Epithelial cell of proximal tubule (primary cell): ENCODE measurements around the gene CACNA2D4. TPM values are rescaled to one million over a fixed set of nuclear protein-coding genes. Genes with fewer than 3 reads are reported as not detected.
A peak's percentile ranks its signal among the peaks of the same experiment; 100 is the strongest.
"Not testable (repeated sequence)": the region's sequence is repeated elsewhere in the genome, so short reads cannot be mapped to it uniquely, and the experiment has no call there.

ENCODE experiments used
- DNase-seq: peaks from one replicate; pipeline ENCODE4 v3.0.0-alpha.2; 2011; ENCODE audit warnings: low read depth
- H3K4me3 ChIP-seq: 2 replicates; pipeline ENCODE4 v1.5.1; 2011; ENCODE audit warnings: low read depth, mild to moderate bottlenecking, low read length
- CTCF ChIP-seq: conservative IDR thresholded peaks from 2 replicates; pipeline ENCODE4 v1.5.1; 2012; ENCODE audit warnings: low read depth, mild to moderate bottlenecking, low read length
- total RNA-seq: library from RNA; depleted of rRNA; stranded (reverse); fragments of >200 nt; gene quantifications from 2 replicates; pipeline ENCODE4 v1.2.3, GENCODE V29; 2015

The CACNA2D4 gene
- total RNA-seq, 1 donor from 2014 or later: 1.6 TPM

GRCh38 chr12:1949771-1950470 lies 31.5 kb upstream of the CACNA2D4 start:
- no peak overlapping the region for H3K4me3 ChIP-seq
- no peak for DNase-seq
- no peak for TF ChIP-seq CTCF

GRCh38 chr12:1948883-1949282 lies 30.4 kb upstream of the CACNA2D4 start:
- no peak overlapping the region for H3K4me3 ChIP-seq
- DNase-seq: no peak
- no peak for TF ChIP-seq CTCF

GRCh38 chr12:1947081-1947480 lies 28.6 kb upstream of the CACNA2D4 start:
- no peak for DNase-seq
- no peak for TF ChIP-seq CTCF
- no peak overlapping the region for H3K4me3 ChIP-seq

GRCh38 chr12:1946296-1946695 lies 27.8 kb upstream of the CACNA2D4 start:
- TF ChIP-seq CTCF: no peak
- H3K4me3 ChIP-seq: no peak overlapping the region
- DNase-seq: no peak

- not testable (repeated sequence) for H3K4me3 ChIP-seq, DNase-seq
Observed at GRCh38 chr12:1945502-1945901, 27.1 kb upstream of the CACNA2D4 start.

- no peak overlapping the region for H3K4me3 ChIP-seq
- peak; percentile 93 for TF ChIP-seq CTCF
- peak; percentile 13 for DNase-seq
Observed at GRCh38 chr12:1939801-1940607, 21.6 kb upstream of the CACNA2D4 start.

GRCh38 chr12:1939331-1939730 lies 20.9 kb upstream of the CACNA2D4 start:
- no peak overlapping the region for H3K4me3 ChIP-seq
- no peak for DNase-seq
- no peak for TF ChIP-seq CTCF
